Lower lobe of right lung (tissue), 2 donors: ENCODE data around the gene RASAL3. TPM values are rescaled to one million over a fixed set of nuclear protein-coding genes. Genes with fewer than 3 reads are reported as not detected.
A peak's percentile ranks its signal among the peaks of the same experiment; 100 is the strongest.

Experiments used
- ATAC-seq, 2 donors: fragments of 200-7000 bp; cut with Tn5 transposase; one replicate each; pipeline ENCODE4 v1.9.1; 2020 to 2022; ENCODE audit warnings: mild to moderate bottlenecking in 2 of 2, moderate library complexity in 2 of 2
- DNase-seq: peaks from one replicate; pipeline ENCODE4 v3.0.0-alpha.2; 2020
- H3K27ac ChIP-seq: fragments of 200-600 bp; one replicate; pipeline ENCODE4 v1.8.0; 2022
- H3K27me3 ChIP-seq: fragments of 200-600 bp; one replicate; pipeline ENCODE4 v1.8.0; 2022; ENCODE audit warnings: low read depth
- H3K36me3 ChIP-seq: fragments of 200-600 bp; one replicate; pipeline ENCODE4 v1.8.0; 2022; ENCODE audit warnings: mild to moderate bottlenecking
- H3K4me1 ChIP-seq: fragments of 200-600 bp; one replicate; pipeline ENCODE4 v1.8.0; 2022
- H3K4me3 ChIP-seq: fragments of 200-600 bp; one replicate; pipeline ENCODE4 v1.8.0; 2022; ENCODE audit warnings: mild to moderate bottlenecking
- H3K9me3 ChIP-seq: fragments of 200-600 bp; one replicate; pipeline ENCODE4 v1.8.0; 2022
- CTCF ChIP-seq: fragments of 200-600 bp; IDR thresholded peaks from one replicate; pipeline ENCODE4 v1.8.0; 2022; ENCODE audit warnings: antibody characterized with exemption, mild to moderate bottlenecking
- intact Hi-C: fragments of 100-400 bp; cut with DNase I; formaldehyde crosslinking; loops from one replicate; pipeline ENCODE4 v1.11.0; 2022
- microRNA-seq: library from miRNA; unstranded; fragments of <30 nt; microRNA quantifications from one replicate; pipeline ENCODE4 v1.2.0, GENCODE V29; 2020; ENCODE audit warnings: borderline number of aligned reads
- total RNA-seq: library from RNA; stranded (reverse); fragmentation: NEBNext Ultra II Directional; extraction: Animal tissue kit (Norgen Biotek cat#: 25700); gene quantifications from one replicate; pipeline ENCODE4 v1.2.1, GENCODE V29; 2021
- donor health status: DM: no; HTN: yes; CAD: no; lungs with severe emphysema.

The RASAL3 gene
- total RNA-seq, 1 donor from 2014 or later, result 15.0 TPM

- no peak for DNase-seq
- H3K36me3 ChIP-seq, result peaks cover 57% of the 10 kb centered on the region
- H3K27ac ChIP-seq, result no peak overlapping the region
- no peak for TF ChIP-seq CTCF
- intact Hi-C loops, result no loop called here
- peak; percentile 64 to 72 for ATAC-seq
- peaks cover 24% of the 10 kb centered on the region for H3K4me1 ChIP-seq
- no peak overlapping the region for H3K4me3 ChIP-seq
- no peaks in the 10 kb centered on the region for H3K27me3 ChIP-seq
- no peaks in the 10 kb centered on the region for H3K9me3 ChIP-seq
Observed at GRCh38 chr19:15404097-15404779, 60.1 kb downstream of the RASAL3 start.

GRCh38 chr19:15403151-15403531, 61.2 kb downstream of the RASAL3 start:
- Histone ChIP-seq H3K27me3 (no peaks in the 10 kb centered on the region), H3K4me1 (peaks cover 24% of the 10 kb centered on the region), H3K36me3 (peaks cover 65% of the 10 kb centered on the region), H3K9me3 (no peaks in the 10 kb centered on the region), H3K27ac (no peak overlapping the region), H3K4me3 (no peak overlapping the region)
- no peak for TF ChIP-seq CTCF
- no peak for DNase-seq
- ATAC-seq, result no peak
- intact Hi-C loops, result no loop called here

- H3K27ac ChIP-seq, result no peak overlapping the region
- peaks cover 24% of the 10 kb centered on the region for H3K4me1 ChIP-seq
- H3K4me3 ChIP-seq, result no peak overlapping the region
- intact Hi-C loops, result no loop called here
- ATAC-seq (no peak), DNase-seq (no peak)
- H3K9me3 ChIP-seq, result no peaks in the 10 kb centered on the region
- H3K27me3 ChIP-seq, result no peaks in the 10 kb centered on the region
- no peak for TF ChIP-seq CTCF
- H3K36me3 ChIP-seq, result peaks cover 66% of the 10 kb centered on the region
Observed at GRCh38 chr19:15402411-15403150, 61.8 kb downstream of the RASAL3 start.

Small RNA genes lying within 50 kb of the gene (microRNA-seq; reads per million reads assigned to microRNA genes)
- not detected for gene MIR1470

Other genes with a start within 250 kb of the RASAL3 start
- 2.3 TPM for gene EPHX3, start 232.1 kb downstream of the RASAL3 start, total RNA-seq
- gene BRD4, start 132.0 kb downstream of the RASAL3 start, total RNA-seq, result 104 TPM
- 37.2 TPM for gene AKAP8, start 84.8 kb downstream of the RASAL3 start, total RNA-seq
- 94.2 TPM for gene AKAP8L, start 45.6 kb downstream of the RASAL3 start, total RNA-seq
- 25.2 TPM for gene WIZ, start 14.6 kb downstream of the RASAL3 start, total RNA-seq
- not detected for gene PGLYRP2, start 15.0 kb upstream of the RASAL3 start, total RNA-seq
- gene CYP4F22, start 44.0 kb upstream of the RASAL3 start, total RNA-seq, result 0.24 TPM
- not detected for gene CYP4F8, start 150.7 kb upstream of the RASAL3 start, total RNA-seq
- 2.8 TPM for gene CYP4F3, start 176.4 kb upstream of the RASAL3 start, total RNA-seq
- 4.5 TPM for gene CYP4F12, start 208.5 kb upstream of the RASAL3 start, total RNA-seq